ENCODE measurements around the gene POLG2.

The POLG2 gene

GRCh38 chr17:64496786-64497564 is at the start of gene POLG2:
POLG2 (minus strand) TSS chr17:64497054; CDS start chr17:64496968, 86 bp downstream.
- DNase-seq: peak; percentile 96

GRCh38 chr17:64544742-64545141 is 47.9 kb upstream of the POLG2 start:
- no peak for DNase-seq

DNA sequence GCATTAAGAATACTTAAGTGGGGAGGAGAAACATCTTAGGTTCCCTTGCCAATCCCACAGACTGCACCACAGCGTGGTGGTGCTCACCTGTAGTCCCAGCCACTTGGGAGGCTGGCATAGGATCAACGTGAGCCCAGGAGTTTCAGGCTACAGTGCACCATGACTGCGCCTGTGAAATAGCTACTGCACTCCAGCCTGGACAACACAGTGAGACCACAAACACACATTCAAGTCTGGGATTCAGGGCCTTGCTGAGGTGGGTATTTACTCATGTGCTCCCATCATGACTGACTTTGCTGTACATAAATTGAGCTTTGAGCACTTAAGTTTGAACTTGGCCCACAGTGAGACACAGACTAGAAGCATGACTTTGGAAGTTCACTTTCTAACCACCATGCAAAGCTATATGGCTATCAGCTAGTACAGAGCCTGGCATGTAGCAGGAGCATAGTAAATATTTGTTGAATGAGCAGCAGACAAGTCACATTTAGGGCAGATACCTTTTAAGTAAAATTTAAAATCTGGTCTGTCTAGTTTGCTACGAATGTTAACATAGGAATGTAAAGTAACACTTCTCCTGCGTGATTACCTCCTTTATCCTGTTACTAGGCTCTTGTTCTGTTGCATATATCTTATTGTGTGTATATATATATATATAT is 43.4 kb upstream of the POLG2 start:
- no peak for DNase-seq

DNA sequence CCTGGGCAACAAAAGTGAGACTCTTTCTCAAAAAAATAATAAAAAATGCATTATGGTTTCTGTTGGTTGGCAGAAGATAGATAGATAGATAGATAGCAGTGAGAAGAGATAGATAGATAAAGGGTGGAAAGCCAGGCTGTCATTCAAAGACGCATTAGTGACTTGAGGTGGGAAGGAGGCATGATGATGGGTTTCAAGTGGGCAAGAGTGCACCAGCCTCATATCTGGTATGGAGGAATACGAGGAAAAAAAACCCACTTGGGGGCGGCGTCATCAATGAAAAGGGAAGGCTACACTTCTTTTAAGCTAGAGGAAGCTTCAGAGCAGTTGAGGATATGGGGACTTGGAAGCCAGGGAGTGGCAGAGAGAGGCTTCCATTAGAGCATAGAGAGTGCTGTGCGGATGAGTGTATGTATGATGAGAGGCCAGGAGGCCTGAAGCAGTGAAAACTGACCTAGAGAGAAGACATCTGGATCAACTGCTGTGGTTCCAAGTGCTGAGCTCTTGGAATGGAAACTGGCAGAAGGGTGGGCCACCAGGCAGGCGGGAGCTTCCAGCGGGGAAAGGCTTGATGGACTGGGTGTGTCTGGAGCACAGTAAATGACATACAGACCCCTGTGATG is 41.8 kb upstream of the POLG2 start:
- DNase-seq: no peak

GRCh38 chr17:64537488-64537887 is 40.6 kb upstream of the POLG2 start:
- DNase-seq: no peak

DNA sequence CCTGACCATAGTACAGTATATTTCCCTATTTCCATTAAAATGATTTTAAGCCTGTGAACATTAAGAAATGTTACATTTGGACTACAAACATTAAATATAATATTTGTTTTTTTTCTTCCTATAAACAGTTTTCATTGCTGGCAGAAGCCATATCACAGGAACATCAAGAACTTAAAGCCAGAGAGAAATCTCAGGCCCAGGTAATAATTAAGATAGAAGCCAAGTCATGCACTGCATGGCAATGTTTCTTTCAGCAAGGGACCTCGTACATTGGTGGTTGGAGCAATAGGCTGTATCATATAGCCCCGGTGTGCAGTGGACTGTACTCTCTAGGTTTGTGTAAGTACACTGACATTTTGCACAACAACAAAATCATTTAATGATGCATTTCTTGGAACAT is 40.1 kb upstream of the POLG2 start:
- DNase-seq: no peak

DNA sequence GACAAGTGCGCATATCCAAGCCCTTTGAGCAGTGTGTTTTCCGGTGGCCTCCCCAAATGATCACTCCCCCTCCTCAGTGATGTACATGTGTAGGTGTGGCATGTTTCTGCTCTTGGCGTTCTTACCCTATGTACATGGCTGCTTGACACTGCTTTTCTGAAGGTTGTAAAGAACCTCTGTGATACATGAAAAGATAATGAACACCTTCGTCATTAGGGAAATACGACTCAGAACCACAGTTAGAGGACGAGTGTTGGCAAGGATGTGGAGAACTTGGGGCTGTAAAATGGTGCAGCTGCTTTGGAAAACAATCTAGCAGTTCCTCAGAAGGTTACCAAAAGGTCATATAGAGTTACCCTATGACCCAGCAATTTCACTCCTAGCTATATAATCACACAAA is 38.5 kb upstream of the POLG2 start:
- DNase-seq: no peak

- DNase-seq: no peak
Observed at GRCh38 chr17:64534187-64534586, 37.3 kb upstream of the POLG2 start.

DNA sequence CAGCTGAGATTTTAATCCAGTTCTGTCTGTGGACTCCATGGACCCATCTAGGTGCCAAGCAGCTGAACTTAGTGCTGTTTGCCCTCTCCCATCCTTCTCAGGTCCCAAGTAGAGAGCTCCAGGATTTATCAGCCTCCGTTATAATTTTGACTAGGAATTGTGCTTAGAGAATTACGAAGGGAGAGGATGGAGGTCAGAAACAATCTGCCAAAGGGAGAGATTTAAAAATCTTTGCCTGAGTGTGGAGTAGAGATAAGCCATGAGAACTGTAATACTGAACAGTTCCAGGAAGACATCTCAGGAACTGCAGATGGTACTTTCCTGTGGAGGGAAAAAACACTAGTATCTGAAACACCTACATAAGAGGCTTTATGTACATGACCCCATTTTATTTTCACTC is 36.9 kb upstream of the POLG2 start:
- no peak for DNase-seq

- no peak for DNase-seq
Observed at GRCh38 chr17:64532409-64532808, 35.6 kb upstream of the POLG2 start.

GRCh38 chr17:64531955-64532371 is 35.1 kb upstream of the POLG2 start:
- DNase-seq: no peak

DNA sequence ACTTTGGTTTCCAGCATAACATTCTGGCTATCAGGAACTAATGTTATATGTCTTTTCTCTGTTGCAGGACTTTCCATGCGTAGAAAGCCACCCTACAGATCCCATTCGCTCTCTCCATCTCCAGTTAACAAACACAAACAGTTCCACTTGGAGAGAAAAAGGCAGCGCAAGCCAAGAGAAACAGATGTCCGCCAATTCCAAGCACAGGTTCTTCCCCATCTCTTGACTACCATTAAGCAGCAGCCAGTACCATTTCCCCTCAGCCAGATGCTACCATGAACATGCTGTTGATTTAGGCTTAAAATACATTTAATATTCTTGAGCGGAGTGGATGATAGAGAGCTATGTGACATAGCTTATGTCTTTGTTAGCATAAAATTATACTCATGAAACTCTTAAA is 32.4 kb upstream of the POLG2 start:
- no peak for DNase-seq

GRCh38 chr17:64527914-64528313 is 31.1 kb upstream of the POLG2 start:
- DNase-seq: no peak

DNA sequence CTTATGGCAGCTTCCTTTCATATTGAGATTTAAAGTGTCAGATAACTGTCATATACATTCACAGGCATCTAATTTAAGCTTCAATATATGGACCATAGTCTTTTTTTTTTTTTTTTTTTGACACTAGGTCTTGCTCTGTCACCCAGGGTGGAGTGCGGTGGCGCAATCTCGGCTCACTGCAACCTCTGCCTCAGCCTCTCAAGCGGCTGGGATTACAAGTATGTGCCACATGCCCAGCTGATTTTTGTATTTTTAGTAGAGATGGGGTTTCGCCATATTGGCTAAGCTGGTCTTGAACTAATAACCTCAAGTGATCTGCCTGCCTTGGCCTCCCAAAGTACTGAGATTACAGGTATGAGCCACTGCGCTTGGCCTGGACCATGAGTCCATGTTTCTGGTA is 23.5 kb upstream of the POLG2 start:
- DNase-seq: no peak

- DNase-seq: no peak
Observed at GRCh38 chr17:64519601-64520000, 22.7 kb upstream of the POLG2 start.

DNA sequence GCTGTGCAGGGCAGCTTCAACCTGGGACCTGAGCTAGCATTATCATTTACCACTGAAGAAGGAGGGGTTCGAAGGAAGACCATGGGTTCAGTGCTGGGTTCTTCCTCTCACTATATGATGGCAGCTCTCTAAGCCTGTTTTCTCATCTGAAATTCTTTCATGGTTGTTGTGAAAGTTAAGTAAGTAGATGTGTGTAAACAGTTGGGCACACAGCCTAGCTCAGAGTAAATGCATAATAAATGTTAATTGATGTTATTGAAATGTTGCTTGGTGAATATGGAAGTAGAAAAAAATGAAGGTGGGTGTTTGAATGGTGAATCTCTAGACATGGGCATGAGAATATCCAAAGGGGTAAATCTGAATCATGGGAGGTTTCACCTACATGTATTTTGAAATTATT is 19.0 kb upstream of the POLG2 start:
- no peak for DNase-seq

GRCh38 chr17:64515419-64515818 is 18.6 kb upstream of the POLG2 start:
- no peak for DNase-seq

GRCh38 chr17:64509179-64509578 is 12.3 kb upstream of the POLG2 start:
- no peak for DNase-seq

DNA sequence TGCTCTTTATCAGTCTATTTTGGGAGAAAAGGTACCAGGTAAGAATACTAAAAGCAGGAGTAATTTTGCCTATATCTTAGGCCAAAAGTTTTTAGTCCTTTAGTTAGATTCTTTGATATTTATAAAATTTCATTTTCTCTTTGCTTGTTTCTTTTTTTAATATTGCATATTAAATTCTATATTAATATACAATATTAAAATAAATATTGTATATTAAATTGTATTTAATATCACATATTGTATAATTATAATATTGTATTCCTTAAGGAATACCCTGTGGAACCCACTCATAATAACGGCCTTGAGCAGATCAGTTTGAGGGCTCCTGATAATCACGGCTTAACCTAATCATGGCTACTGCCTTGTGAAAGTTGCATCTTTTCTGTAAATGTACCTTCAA is 11.8 kb upstream of the POLG2 start:
- no peak for DNase-seq

GRCh38 chr17:64507413-64507782 is 10.5 kb upstream of the POLG2 start:
- no peak for DNase-seq

DNA sequence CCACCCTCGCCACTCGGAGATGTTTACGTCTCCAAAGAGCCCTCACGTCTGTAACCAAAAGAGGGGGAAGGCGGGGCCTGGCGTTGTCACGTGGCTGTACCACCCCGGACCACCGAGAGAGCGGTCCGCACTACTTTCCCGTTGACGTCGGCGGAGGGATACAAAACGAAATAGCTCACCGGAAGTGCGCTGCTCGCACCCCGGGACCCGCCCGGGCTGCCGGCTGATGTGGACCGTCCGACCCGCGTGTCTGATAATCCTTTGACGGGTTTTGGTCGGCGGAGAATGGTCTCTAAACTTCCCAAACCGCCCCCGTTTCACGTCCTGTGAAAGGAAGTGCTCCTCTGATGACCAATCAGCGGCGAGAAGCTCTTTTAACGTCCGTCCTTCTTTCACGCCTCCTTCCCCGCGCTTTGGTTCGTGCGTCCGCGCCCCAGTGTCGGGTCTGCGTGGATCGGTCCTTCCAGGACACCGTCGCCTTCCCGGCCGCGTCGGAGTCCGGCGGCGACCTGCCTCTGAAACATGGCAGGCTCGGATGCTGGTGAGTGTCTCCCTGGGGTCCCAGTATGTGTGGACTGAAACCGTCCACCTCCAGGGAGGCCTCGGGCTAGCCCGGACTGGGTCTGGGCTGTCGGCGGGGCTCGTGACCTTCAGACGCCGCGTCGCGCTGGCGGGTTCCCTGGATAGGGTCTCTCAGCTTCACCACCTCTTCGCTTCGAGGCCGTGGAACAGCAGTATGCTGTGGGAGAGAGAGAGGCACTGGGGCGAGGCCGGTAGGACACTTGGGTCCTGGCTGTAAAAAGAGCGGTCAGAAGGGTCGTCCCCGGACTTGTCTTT is 9.9 kb upstream of the POLG2 start, which contains the start of gene CEP95:
Gene CEP95, plus strand, starts transcription at position 402 of the 837 bp plus-strand sequence. Its CDS starts 121 bp downstream, at position 523.
- peak; percentile 94 for DNase-seq

- DNase-seq: peak; percentile 96
Observed at GRCh38 chr17:64506201-64506575, 9.3 kb upstream of the POLG2 start, which contains the start of gene DDX5. DDX5 (minus strand) TSS chr17:64506289; CDS start chr17:64506119, 170 bp downstream.
